HUES48 (cell line): ENCODE results near the gene PITX3.
A peak's percentile ranks its signal among the peaks of the same experiment; 100 is the strongest.
"Not testable (repeated sequence)": the region's sequence is repeated elsewhere in the genome, so short reads cannot be mapped to it uniquely, and the experiment has no call there.

Experiments used
- H3K27ac ChIP-seq: one replicate; pipeline ENCODE4 v1.7.0; 2013; ENCODE audit warnings: low read depth, low read length, inconsistent platforms
- H3K27me3 ChIP-seq: 2 replicates; pipeline ENCODE4 v1.6.1; 2013; ENCODE audit warnings: mild to moderate bottlenecking, low read length; ENCODE audit not compliant: control insufficient read depth, insufficient read depth
- H3K36me3 ChIP-seq: 2 replicates; pipeline ENCODE4 v1.6.1; 2013; ENCODE audit warnings: low read length; ENCODE audit not compliant: control insufficient read depth, insufficient read depth
- H3K4me1 ChIP-seq: 2 replicates; pipeline ENCODE4 v1.6.1; 2013; ENCODE audit warnings: mild to moderate bottlenecking, low read length; ENCODE audit not compliant: control insufficient read depth, insufficient read depth
- H3K4me3 ChIP-seq: 2 replicates; pipeline ENCODE4 v1.5.1; 2013; ENCODE audit warnings: mild to moderate bottlenecking, low read depth, low read length
- H3K9ac ChIP-seq: 2 replicates; pipeline ENCODE4 v1.6.1; 2013; ENCODE audit warnings: mild to moderate bottlenecking, low read depth, low read length, moderate library complexity
- H3K9me3 ChIP-seq: 2 replicates; pipeline ENCODE4 v1.6.1; 2013; ENCODE audit warnings: low read length; ENCODE audit not compliant: control insufficient read depth, insufficient read depth

Gene PITX3

DNA sequence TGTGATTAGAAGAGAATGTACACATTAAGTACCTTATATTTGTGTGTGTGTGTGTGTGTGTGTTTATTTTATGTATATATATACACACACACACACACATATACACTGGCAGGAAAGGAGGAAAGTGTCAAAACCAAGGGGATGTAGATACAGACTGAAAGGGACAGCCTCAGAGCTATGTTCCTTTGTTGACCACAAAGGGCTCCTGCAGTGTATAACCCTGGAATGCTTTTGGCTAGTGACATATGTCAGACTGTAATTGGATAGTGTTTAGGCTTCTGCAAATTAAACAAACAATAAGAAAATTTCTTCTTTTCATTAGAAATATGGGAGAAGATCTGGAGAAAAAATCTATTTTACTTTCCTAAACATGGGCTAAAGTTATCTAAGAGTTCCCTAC is 19.9 kb upstream of the PITX3 start:
- peaks cover 37% of the 10 kb centered on the region for H3K36me3 ChIP-seq
- no peaks in the 10 kb centered on the region for H3K4me1 ChIP-seq
- H3K27ac ChIP-seq: no peak overlapping the region
- no peak overlapping the region for H3K4me3 ChIP-seq
- H3K9me3 ChIP-seq: no peaks in the 10 kb centered on the region
- H3K9ac ChIP-seq: no peak overlapping the region
- H3K27me3 ChIP-seq: no peaks in the 10 kb centered on the region

GRCh38 chr10:102255404-102255803 is 14.1 kb upstream of the PITX3 start:
- H3K36me3 ChIP-seq: peaks cover 15% of the 10 kb centered on the region
- H3K4me1 ChIP-seq: no peaks in the 10 kb centered on the region
- no peak overlapping the region for H3K9ac ChIP-seq
- H3K9me3 ChIP-seq: no peaks in the 10 kb centered on the region
- no peaks in the 10 kb centered on the region for H3K27me3 ChIP-seq
- H3K27ac ChIP-seq: no peak overlapping the region
- H3K4me3 ChIP-seq: no peak overlapping the region

DNA sequence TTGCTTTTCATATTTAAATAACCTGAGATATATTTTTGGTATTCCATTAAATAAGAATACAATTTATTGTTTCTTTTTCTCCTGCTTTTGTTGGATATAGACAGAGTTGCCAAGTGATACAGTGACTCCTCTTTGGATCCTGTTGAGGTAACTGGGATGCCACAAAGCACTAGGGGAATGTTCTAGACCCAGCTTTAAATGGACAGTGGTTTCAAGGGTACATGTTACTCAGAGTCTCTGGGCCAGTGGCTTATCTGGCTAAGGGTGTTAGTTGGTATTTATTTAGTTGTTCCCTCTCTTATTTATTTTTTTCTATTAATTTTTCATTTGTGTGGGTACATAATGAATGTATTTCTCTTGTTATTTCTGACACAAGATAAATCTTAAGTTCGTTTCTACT is 13.1 kb upstream of the PITX3 start:
- Histone ChIP-seq H3K4me3 (no peak overlapping the region), H3K9me3 (no peaks in the 10 kb centered on the region), H3K27ac (no peak overlapping the region), H3K36me3 (peaks cover 7% of the 10 kb centered on the region), H3K9ac (no peak overlapping the region), H3K27me3 (no peaks in the 10 kb centered on the region), H3K4me1 (no peaks in the 10 kb centered on the region)

GRCh38 chr10:102252508-102252907 is 11.2 kb upstream of the PITX3 start:
- H3K4me1 ChIP-seq, H3K27me3 ChIP-seq, H3K4me3 ChIP-seq, H3K27ac ChIP-seq, H3K9ac ChIP-seq, H3K36me3 ChIP-seq, H3K9me3 ChIP-seq: not testable (repeated sequence)

DNA sequence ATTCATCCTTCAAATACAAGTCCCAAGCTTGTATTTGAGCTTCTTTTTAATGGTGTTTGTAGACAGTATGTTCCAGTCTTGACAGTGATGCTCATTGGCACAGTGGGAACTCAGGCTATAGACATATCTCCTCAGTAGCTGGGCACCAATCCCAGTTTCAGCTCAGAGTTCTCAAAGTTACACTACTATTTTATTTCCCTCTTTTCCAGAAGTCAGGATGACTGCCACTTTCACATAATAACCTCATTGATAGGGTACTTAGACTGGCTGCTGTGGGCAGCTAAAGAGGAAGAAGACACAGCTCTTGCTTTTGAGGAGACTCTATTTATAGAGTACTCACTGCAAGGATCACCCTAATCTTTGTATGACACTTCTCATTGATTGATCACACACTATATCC is 6.4 kb upstream of the PITX3 start:
- Histone ChIP-seq H3K36me3 (no peaks in the 10 kb centered on the region), H3K4me3 (no peak overlapping the region), H3K4me1 (peaks cover 14% of the 10 kb centered on the region), H3K27me3 (peaks cover 9% of the 10 kb centered on the region), H3K9me3 (no peaks in the 10 kb centered on the region), H3K9ac (no peak overlapping the region), H3K27ac (no peak overlapping the region)

GRCh38 chr10:102246261-102246660 is 4.9 kb upstream of the PITX3 start:
- Histone ChIP-seq H3K9ac (no peak overlapping the region), H3K9me3 (no peaks in the 10 kb centered on the region), H3K36me3 (no peaks in the 10 kb centered on the region), H3K27me3 (peaks cover 22% of the 10 kb centered on the region), H3K4me1 (peaks cover 14% of the 10 kb centered on the region), H3K27ac (no peak overlapping the region), H3K4me3 (peak overlapping the region; percentile 94)

DNA sequence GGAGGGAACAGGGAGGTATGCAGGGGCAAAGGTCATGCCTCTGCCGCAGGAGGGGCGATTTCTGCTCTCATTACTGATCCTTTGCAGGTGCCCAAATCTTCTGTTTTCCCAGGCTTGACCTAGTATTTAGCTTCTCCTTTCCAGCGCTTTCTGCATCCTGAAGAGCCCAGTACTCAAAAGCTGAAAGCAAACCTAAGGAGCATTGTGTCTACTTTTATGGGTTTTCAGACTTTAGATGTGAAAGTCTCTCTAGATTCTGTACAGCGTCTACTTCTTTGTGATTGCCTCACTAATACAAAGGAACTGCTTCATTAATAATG is 4.6 kb upstream of the PITX3 start:
- H3K27ac ChIP-seq: peak overlapping the region; percentile 73

GRCh38 chr10:102245082-102245931 is 4.0 kb upstream of the PITX3 start, which contains the start of gene GBF1:
TSS of gene GBF1 (plus strand) at chr10:102245532. CDS start at chr10:102258939, 13,407 bp downstream.
- H3K4me3 ChIP-seq: peak within 1 kb of the TSS; percentile 94
- H3K9ac ChIP-seq: peak within 1 kb of the TSS; percentile 37; the same call in 1 of the 2 replicates
- H3K36me3 ChIP-seq: no peaks in the 10 kb centered on the region
- peak within 1 kb of the TSS; percentile 73 for H3K27ac ChIP-seq
- H3K9me3 ChIP-seq: no peaks in the 10 kb centered on the region
- peaks cover 32% of the 10 kb centered on the region for H3K27me3 ChIP-seq
- H3K4me1 ChIP-seq: peaks cover 18% of the 10 kb centered on the region

More for the DNA sequence above, 4.6 kb upstream of the PITX3 start:
- peaks cover 16% of the 10 kb centered on the region for H3K4me1 ChIP-seq
- H3K9me3 ChIP-seq: no peaks in the 10 kb centered on the region
- H3K27me3 ChIP-seq: peaks cover 26% of the 10 kb centered on the region
- peak overlapping the region; percentile 94 for H3K4me3 ChIP-seq
- no peak overlapping the region for H3K9ac ChIP-seq
- no peaks in the 10 kb centered on the region for H3K36me3 ChIP-seq

GRCh38 chr10:102243309-102243708 is 2.0 kb upstream of the PITX3 start:
- Histone ChIP-seq H3K9me3 (no peaks in the 10 kb centered on the region), H3K9ac (no peak overlapping the region), H3K36me3 (no peaks in the 10 kb centered on the region), H3K27me3 (peaks cover 52% of the 10 kb centered on the region), H3K4me3 (no peak overlapping the region), H3K27ac (no peak overlapping the region), H3K4me1 (peaks cover 18% of the 10 kb centered on the region)

DNA sequence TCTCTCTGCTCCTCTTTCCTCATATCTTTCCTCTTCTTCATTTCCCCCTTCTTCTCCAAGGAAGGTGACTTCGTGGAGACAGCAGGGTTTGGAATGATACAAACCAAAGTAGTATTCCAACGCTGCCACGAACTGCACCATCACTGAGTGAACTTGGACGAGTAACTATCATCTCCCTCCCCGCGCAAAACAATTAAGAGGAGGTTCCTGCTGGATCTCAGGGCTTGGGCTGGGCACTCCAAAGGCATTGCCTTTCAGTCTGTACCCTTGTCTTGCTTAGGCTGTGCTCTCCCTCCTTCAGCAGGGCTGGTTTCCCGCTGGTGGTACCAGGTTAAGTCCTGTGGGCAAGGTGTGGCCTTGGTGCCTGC is 790 bp upstream of the PITX3 start:
- no peak overlapping the region for H3K27ac ChIP-seq
- H3K36me3 ChIP-seq: no peaks in the 10 kb centered on the region
- H3K9ac ChIP-seq: no peak overlapping the region
- H3K27me3 ChIP-seq: peaks cover 62% of the 10 kb centered on the region
- H3K4me1 ChIP-seq: peaks cover 18% of the 10 kb centered on the region
- H3K4me3 ChIP-seq: peak overlapping the region; percentile 81
- H3K9me3 ChIP-seq: no peaks in the 10 kb centered on the region

DNA sequence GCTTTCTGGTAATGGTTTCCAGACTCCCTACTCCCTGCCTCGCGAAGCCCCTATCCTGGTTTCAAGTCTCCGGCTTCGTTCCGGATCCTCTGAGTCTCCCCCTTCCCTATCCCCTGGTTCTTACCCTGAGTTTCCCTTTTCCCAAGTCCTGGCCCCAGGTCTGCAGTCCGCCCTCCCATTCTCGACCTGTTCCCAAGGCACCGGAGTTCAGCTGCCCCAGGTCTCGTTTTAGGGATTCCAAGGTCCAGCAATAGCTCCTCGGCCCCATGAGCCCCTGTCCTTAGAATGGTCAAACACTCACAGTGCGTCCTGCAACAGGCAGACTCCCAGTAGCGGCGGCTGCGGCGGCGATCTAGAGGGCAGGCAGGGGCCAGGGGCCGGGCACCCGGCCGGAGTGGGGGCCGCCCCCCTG is 274 bp downstream of the PITX3 start:
- H3K27me3 ChIP-seq: peaks cover 73% of the 10 kb centered on the region
- H3K4me3 ChIP-seq: peak overlapping the region; percentile 81
- no peaks in the 10 kb centered on the region for H3K9me3 ChIP-seq
- H3K36me3 ChIP-seq: no peaks in the 10 kb centered on the region
- no peak overlapping the region for H3K27ac ChIP-seq
- H3K4me1 ChIP-seq: peaks cover 10% of the 10 kb centered on the region
- no peak overlapping the region for H3K9ac ChIP-seq
